MCF 10A (cell line): ENCODE results near the gene MGAT5. TPM values are rescaled to one million over a fixed set of nuclear protein-coding genes. Genes with fewer than 3 reads are reported as not detected.

Experiments
- BruUV-seq: library from RNA; stranded (reverse); fragments of 400-500 nt; replicated peaks from 2 replicates; lab custom pipeline; 2021; lab: Mats Ljungman, UMichigan
- CTCF ChIA-PET: fragments of 300-600 bp; sonication (Branson Sonifier 250); formaldehyde crosslinking; extraction: SDS; loops from one replicate; lab custom pipeline; 2021; ENCODE audit warnings: antibody characterized with exemption, inconsistent platforms; lab: Yijun Ruan, JAX
- POLR2A ChIA-PET: fragments of 300-600, 350-650 bp; sonication (Branson Sonifier 250); formaldehyde crosslinking; extraction: SDS; loops from one replicate; lab custom pipeline; 2020; ENCODE audit warnings: antibody characterized with exemption, inconsistent platforms; lab: Yijun Ruan, JAX
- DNase-seq: peaks from one replicate; pipeline ENCODE4 v3.0.0-alpha.2; 2018; ENCODE audit not compliant: unreplicated experiment
- H3K27ac Mint-ChIP-seq: one replicate; pipeline ENCODE4 v1.8.0; 2022; ENCODE audit warnings: mild to moderate bottlenecking, low read depth, mixed read lengths; ENCODE audit not compliant: unreplicated experiment
- H3K27me3 Mint-ChIP-seq: one replicate; pipeline ENCODE4 v1.8.0; 2022; ENCODE audit warnings: mixed read lengths; ENCODE audit not compliant: insufficient read depth, unreplicated experiment
- H3K36me3 Mint-ChIP-seq: one replicate; pipeline ENCODE4 v1.8.0; 2022; ENCODE audit warnings: mild to moderate bottlenecking, moderate library complexity, mixed read lengths; ENCODE audit not compliant: insufficient read depth, unreplicated experiment
- H3K4me1 Mint-ChIP-seq: one replicate; pipeline ENCODE4 v1.8.0; 2022; ENCODE audit warnings: mixed read lengths; ENCODE audit not compliant: insufficient read depth, unreplicated experiment
- H3K4me3 Mint-ChIP-seq: one replicate; pipeline ENCODE4 v1.8.0; 2022; ENCODE audit warnings: mild to moderate bottlenecking, moderate library complexity, mixed read lengths; ENCODE audit not compliant: unreplicated experiment
- H3K9me3 Mint-ChIP-seq: one replicate; pipeline ENCODE4 v1.8.0; 2022; ENCODE audit warnings: mixed read lengths; ENCODE audit not compliant: unreplicated experiment
- CTCF ChIP-seq: fragments of 200-600 bp; IDR thresholded peaks from one replicate; pipeline ENCODE4 v1.8.0; 2022; ENCODE audit warnings: antibody characterized with exemption, mild to moderate bottlenecking; ENCODE audit not compliant: unreplicated experiment
- intact Hi-C: fragments of 100-400 bp; cut with micrococcal nuclease; formaldehyde crosslinking; loops from 2 replicates; pipeline ENCODE4 v1.14.1; 2022
- total RNA-seq: library from RNA; stranded (reverse); gene quantifications from 2 replicates; pipeline ENCODE4 v1.2.3, GENCODE V29; 2022

Gene MGAT5
- total RNA-seq, 1 experiment from 2014 or later, result 22.2 TPM

GRCh38 chr2:134446383-134447017 is 192.6 kb downstream of the MGAT5 start:
- Mint-ChIP-seq H3K36me3 (peaks cover 20% of the 10 kb centered on the region), H3K4me1 (peaks cover 5% of the 10 kb centered on the region), H3K27me3 (no peaks in the 10 kb centered on the region), H3K27ac (no peak overlapping the region), H3K4me3 (no peak overlapping the region), H3K9me3 (no peaks in the 10 kb centered on the region)
- intact Hi-C loops, result no loop called here
- peak; percentile 23 for DNase-seq
- ChIA-PET CTCF (interaction anchor here (0.6 to 1.5 kb wide), 9 partner anchors 17 to 456 kb away, joined by 3 to 4 read pairs (median 3); no protein-coding TSS in a partner anchor), POLR2A (no interaction called here)
- no peak for TF ChIP-seq CTCF
- no TSS peak for BruUV-seq

- Mint-ChIP-seq H3K36me3 (peaks cover 20% of the 10 kb centered on the region), H3K4me1 (peaks cover 5% of the 10 kb centered on the region), H3K27ac (no peak overlapping the region), H3K27me3 (no peaks in the 10 kb centered on the region), H3K9me3 (no peaks in the 10 kb centered on the region), H3K4me3 (no peak overlapping the region)
- ChIA-PET POLR2A (no interaction called here), CTCF (interaction anchor here (0.8 to 6.4 kb wide), 7 partner anchors 11 to 329 kb away, joined by 3 to 105 read pairs (median 4); no protein-coding TSS in a partner anchor)
- DNase-seq, result no peak
- no TSS peak for BruUV-seq
- no peak for TF ChIP-seq CTCF
- intact Hi-C loops, result no loop called here
Observed at GRCh38 chr2:134447669-134448068, 193.8 kb downstream of the MGAT5 start.

GRCh38 chr2:134448650-134449049 is 194.8 kb downstream of the MGAT5 start:
- no TSS peak for BruUV-seq
- ChIA-PET POLR2A (interaction anchor here (0.6 kb wide), 1 partner anchor 98 kb away, joined by 3 read pairs; no protein-coding TSS in a partner anchor), CTCF (interaction anchor here (0.7 to 6.4 kb wide), 7 partner anchors 7 to 565 kb away, joined by 3 to 105 read pairs (median 6); no protein-coding TSS in a partner anchor)
- intact Hi-C loops, result no loop called here
- Mint-ChIP-seq H3K4me3 (no peak overlapping the region), H3K27ac (no peak overlapping the region), H3K9me3 (no peaks in the 10 kb centered on the region), H3K36me3 (peaks cover 25% of the 10 kb centered on the region), H3K4me1 (peaks cover 5% of the 10 kb centered on the region), H3K27me3 (no peaks in the 10 kb centered on the region)
- no peak for DNase-seq
- TF ChIP-seq CTCF, result no peak

GRCh38 chr2:134449157-134449556 is 195.3 kb downstream of the MGAT5 start:
- intact Hi-C loops, result no loop called here
- Mint-ChIP-seq H3K4me3 (no peak overlapping the region), H3K9me3 (no peaks in the 10 kb centered on the region), H3K27me3 (no peaks in the 10 kb centered on the region), H3K27ac (peak overlapping the region; percentile 7), H3K36me3 (peaks cover 27% of the 10 kb centered on the region), H3K4me1 (peaks cover 5% of the 10 kb centered on the region)
- ChIA-PET POLR2A (no interaction called here), CTCF (interaction anchor here (0.6 to 6.4 kb wide), 10 partner anchors 8 to 565 kb away, joined by 3 to 105 read pairs (median 22); no protein-coding TSS in a partner anchor)
- no TSS peak for BruUV-seq
- TF ChIP-seq CTCF, result no peak
- DNase-seq, result no peak
